ENCODE data around the gene DLGAP1. TPM values are rescaled to one million over a fixed set of nuclear protein-coding genes. Genes with fewer than 3 reads are reported as not detected.
A peak's percentile ranks its signal among the peaks of the same experiment; 100 is the strongest.

Gene DLGAP1
- total and polyA plus RNA-seq, 10 of the 15 experiments (the other 5 are each of a cell fraction or from before 2014, with no cell fraction given) = 0.23 to 27.6 (median 1.9) TPM

GRCh38 chr18:3453540-3454364, 1001.4 kb downstream of the DLGAP1 start (continued):
- TF ChIP-seq, protein P1, sequence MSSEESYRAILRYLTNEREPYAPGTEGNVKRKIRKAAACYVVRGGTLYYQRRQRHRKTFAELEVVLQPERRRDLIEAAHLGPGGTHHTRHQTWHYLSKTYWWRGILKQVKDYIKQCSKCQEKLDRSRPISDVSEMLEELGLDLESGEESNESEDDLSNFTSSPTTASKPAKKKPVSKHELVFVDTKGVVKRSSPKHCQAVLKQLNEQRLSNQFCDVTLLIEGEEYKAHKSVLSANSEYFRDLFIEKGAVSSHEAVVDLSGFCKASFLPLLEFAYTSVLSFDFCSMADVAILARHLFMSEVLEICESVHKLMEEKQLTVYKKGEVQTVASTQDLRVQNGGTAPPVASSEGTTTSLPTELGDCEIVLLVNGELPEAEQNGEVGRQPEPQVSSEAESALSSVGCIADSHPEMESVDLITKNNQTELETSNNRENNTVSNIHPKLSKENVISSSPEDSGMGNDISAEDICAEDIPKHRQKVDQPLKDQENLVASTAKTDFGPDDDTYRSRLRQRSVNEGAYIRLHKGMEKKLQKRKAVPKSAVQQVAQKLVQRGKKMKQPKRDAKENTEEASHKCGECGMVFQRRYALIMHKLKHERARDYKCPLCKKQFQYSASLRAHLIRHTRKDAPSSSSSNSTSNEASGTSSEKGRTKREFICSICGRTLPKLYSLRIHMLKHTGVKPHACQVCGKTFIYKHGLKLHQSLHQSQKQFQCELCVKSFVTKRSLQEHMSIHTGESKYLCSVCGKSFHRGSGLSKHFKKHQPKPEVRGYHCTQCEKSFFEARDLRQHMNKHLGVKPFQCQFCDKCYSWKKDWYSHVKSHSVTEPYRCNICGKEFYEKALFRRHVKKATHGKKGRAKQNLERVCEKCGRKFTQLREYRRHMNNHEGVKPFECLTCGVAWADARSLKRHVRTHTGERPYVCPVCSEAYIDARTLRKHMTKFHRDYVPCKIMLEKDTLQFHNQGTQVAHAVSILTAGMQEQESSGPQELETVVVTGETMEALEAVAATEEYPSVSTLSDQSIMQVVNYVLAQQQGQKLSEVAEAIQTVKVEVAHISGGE (CRISPR knock-in tag; IDR thresholded peaks at IDR 0.05) = no peak
- TF ChIP-seq CEBPB (IDR thresholded peaks at IDR 0.05; ENCODE audit: borderline replicate concordance in 1 of 2, low read depth in 2 of 2, low read length in 2 of 2) (0 out of 4 replicates have a peak, but pooled peaks of 1 of the 2 experiments have one; percentile 30), PBX3 (IDR thresholded peaks at IDR 0.05; ENCODE audit: insufficient replicate concordance, low read depth, low read length) (no peak), MEF2A (IDR thresholded peaks at IDR 0.05; ENCODE audit: insufficient read depth, low read depth, low read length) (no peak), NFYB (IDR thresholded peaks at IDR 0.05; ENCODE audit: insufficient read depth, low read depth, low read length) (no peak)
